RWPE1 (cell line): ENCODE data around the gene CNN3.

Experiments used
- CTCF ChIA-PET: fragments of 350-600 bp; sonication (Branson Sonifier 250); formaldehyde crosslinking; extraction: SDS; loops from one replicate; lab custom pipeline; 2021; lab: Yijun Ruan, JAX
- POLR2A ChIA-PET: fragments of 400-600 bp; formaldehyde crosslinking; extraction: SDS; loops from one replicate; lab custom pipeline; 2020; ENCODE audit warnings: antibody characterized with exemption; ENCODE audit not compliant: low non-redundant PET; lab: Yijun Ruan, JAX
- DNase-seq: peaks from one replicate; pipeline ENCODE4 v3.0.0; 2012; ENCODE audit warnings: low spot score
- H3K27ac ChIP-seq: fragments of 450-650 bp; 2 replicates; pipeline ENCODE4 v1.5.1; 2017
- TF ChIP-seq, protein P1 (sequence below): fragments of 450-650 bp; conservative IDR thresholded peaks from 2 replicates; pipeline ENCODE4 v1.5.1; 2017; ENCODE audit warnings: low read depth, mild to moderate bottlenecking

The CNN3 gene

DNA sequence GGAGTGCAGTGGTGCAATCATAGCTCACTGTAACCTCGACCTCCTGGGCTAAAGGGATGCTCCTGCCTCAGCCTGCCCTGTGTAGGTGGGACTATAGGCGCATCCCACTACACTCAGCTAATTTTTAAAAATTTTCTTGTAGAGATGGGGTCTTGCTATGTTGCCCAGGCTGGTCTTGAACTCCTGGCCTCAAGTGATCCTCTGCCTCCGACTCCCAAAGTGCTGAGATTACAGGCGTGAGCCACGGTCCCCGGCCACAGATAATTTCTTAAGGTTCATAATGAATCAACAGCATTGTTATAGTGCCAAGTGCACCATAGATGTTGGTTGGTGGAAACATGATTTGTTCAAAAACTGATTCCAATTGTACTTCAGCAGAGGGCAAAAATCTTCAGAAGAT is 42.2 kb upstream of the CNN3 start:
- no peak for DNase-seq
- POLR2A ChIA-PET: no interaction called here
- TF ChIP-seq, protein P1, sequence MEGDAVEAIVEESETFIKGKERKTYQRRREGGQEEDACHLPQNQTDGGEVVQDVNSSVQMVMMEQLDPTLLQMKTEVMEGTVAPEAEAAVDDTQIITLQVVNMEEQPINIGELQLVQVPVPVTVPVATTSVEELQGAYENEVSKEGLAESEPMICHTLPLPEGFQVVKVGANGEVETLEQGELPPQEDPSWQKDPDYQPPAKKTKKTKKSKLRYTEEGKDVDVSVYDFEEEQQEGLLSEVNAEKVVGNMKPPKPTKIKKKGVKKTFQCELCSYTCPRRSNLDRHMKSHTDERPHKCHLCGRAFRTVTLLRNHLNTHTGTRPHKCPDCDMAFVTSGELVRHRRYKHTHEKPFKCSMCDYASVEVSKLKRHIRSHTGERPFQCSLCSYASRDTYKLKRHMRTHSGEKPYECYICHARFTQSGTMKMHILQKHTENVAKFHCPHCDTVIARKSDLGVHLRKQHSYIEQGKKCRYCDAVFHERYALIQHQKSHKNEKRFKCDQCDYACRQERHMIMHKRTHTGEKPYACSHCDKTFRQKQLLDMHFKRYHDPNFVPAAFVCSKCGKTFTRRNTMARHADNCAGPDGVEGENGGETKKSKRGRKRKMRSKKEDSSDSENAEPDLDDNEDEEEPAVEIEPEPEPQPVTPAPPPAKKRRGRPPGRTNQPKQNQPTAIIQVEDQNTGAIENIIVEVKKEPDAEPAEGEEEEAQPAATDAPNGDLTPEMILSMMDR: no peak
- no peak overlapping the region for H3K27ac ChIP-seq
- CTCF ChIA-PET: interaction anchor here (0.6 to 0.7 kb wide), 3 partner anchors 114 to 634 kb away, joined by 3 to 4 read pairs (median 4); no protein-coding TSS in a partner anchor

DNA sequence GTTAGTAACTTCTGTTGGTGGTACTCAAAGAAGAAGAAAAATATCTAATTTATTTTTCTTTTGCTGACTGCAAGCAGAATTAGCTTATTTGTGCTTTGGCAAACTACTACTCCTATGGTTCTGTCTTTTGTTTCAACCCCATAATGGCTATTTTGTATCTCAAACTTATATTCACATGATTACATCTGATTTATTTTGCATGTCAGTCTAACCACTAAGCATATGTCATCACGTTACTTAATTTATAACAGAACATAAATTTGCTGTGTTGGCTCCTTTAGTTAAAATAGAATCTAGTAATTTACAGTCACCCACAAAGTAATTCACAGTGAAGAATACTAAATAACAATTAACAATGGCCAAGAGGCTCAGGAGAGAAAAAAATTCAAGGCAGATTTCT is 39.1 kb upstream of the CNN3 start:
- TF ChIP-seq, protein P1: no peak
- DNase-seq: no peak
- H3K27ac ChIP-seq: no peak overlapping the region
- CTCF ChIA-PET: interaction anchor here (0.6 kb wide), 1 partner anchor 162 kb away, joined by 3 read pairs; no protein-coding TSS in a partner anchor
- POLR2A ChIA-PET: no interaction called here

DNA sequence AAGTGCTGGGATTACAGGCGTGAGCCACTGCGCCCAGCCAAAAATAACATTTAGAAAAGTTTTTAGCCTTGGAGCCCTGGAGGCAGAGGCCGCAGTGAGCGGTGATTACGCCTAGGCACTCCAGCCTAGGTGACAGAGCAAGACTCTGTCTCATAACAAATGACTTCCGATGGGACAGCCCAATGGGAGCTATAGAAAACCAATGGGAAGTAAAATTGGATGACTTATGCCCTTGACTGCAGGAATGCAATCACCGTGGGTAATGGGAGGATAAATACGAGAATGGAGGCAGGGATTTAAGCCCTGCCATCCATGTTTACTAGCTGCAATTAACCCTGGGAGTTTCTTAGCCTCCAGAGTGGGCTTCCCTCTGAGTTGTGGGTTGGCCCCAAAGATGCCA is 37.0 kb upstream of the CNN3 start:
- TF ChIP-seq, protein P1: no peak
- no peak for DNase-seq
- POLR2A ChIA-PET: no interaction called here
- H3K27ac ChIP-seq: no peak overlapping the region
- CTCF ChIA-PET: interaction anchor here (0.6 kb wide), 1 partner anchor 181 kb away, joined by 3 read pairs; no protein-coding TSS in a partner anchor

DNA sequence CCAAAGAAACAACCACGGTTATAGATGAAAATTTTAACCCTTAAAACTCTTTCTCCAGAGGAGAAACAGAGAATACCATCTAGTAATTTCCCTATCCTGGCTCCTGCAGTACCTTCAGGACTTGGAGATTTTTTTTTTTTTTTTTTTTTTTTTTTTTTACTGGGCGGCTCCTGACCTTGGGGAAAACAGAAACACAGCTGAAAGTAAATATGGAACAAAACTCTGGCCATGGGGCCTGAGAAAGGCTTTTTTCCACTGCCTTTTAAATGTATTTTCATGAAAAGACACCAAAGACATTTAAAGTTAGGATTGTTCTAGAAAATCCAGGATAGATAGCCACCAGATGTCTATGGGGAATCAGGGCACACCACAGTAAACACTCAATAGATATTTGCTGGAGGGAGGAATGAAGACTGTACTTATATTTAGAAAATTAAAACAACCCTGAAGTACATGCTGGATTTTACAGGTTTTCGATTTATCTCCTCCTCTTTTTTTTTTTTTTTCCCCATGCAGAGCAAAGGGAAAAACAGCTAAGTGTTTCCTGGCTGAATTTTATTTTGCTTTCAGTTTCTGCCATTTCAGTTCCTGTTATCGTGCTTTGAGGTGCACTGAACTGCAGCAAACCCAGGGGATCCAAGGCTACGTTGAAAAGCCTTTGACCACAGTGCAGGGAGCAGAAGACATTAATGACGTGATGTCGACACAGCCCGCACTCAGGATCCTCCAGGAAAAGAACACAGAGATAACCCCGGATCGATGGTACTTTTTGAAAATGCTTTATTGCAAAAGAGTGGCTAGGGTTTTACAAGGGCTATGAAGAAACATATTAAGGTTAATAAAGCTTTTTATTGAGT is 35.7 kb upstream of the CNN3 start:
- POLR2A ChIA-PET: no interaction called here
- TF ChIP-seq, protein P1: no peak
- CTCF ChIA-PET: interaction anchor here (0.6 to 1.2 kb wide), 3 partner anchors 108 to 729 kb away, joined by 3 read pairs; no protein-coding TSS in a partner anchor
- no peak for DNase-seq
- H3K27ac ChIP-seq: no peak overlapping the region

DNA sequence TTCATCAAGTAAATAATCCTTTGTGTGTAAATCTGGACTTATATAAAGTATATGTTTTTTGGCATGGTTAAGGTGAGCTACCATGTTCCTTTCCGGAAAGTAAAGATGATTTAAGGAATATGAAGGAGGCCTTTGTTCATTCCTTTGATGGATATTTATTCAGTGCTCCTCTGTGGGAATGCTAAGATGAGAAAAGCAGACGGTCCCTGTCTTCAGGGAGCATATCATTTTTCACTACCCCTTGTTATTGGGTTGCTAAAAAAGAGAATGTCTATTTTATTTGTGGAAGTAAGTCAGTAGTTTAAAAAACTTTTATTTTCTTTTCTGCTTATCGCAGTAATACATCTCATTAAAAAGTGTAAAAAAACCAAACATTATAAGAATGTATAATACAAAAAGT is 35.1 kb upstream of the CNN3 start:
- TF ChIP-seq, protein P1: no peak
- H3K27ac ChIP-seq: no peak overlapping the region
- ChIA-PET CTCF (interaction anchor here (1.2 kb wide), 1 partner anchor 108 kb away, joined by 3 read pairs; no protein-coding TSS in a partner anchor), POLR2A (no interaction called here)
- no peak for DNase-seq

DNA sequence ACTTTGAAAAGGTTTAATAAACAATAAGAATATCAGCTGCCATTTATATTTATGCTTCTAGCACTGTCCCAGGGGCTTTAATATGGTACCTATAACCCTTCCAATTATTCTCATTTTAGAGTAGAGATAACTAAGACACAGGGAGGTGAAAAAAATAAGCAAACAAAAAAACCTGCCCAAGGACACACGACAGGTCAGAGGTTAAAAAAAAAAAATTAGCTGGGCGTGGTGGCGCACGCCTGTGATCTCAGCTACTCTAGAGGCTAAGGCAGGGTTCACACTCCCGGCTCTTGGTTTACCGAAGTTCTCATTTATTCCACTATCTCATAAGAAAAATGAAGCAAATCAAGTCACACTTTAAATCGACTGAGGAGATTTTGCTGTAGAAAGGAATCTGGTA is 34.7 kb upstream of the CNN3 start:
- H3K27ac ChIP-seq: no peak overlapping the region
- CTCF ChIA-PET: interaction anchor here (1.0 to 1.2 kb wide), 2 partner anchors 14 to 107 kb away, joined by 3 read pairs; no protein-coding TSS in a partner anchor
- TF ChIP-seq, protein P1: no peak
- no peak for DNase-seq
- POLR2A ChIA-PET: no interaction called here
